GM21381 (cell line): Measurements from ENCODE around the gene TARBP2.

ENCODE experiments used
- ATAC-seq: cut with Tn5 transposase; IDR thresholded peaks from one replicate; pipeline ENCODE4 v1.9.1; 2021; ENCODE audit warnings: mild to moderate bottlenecking, moderate library complexity; ENCODE audit not compliant: unreplicated experiment

TARBP2 gene

DNA sequence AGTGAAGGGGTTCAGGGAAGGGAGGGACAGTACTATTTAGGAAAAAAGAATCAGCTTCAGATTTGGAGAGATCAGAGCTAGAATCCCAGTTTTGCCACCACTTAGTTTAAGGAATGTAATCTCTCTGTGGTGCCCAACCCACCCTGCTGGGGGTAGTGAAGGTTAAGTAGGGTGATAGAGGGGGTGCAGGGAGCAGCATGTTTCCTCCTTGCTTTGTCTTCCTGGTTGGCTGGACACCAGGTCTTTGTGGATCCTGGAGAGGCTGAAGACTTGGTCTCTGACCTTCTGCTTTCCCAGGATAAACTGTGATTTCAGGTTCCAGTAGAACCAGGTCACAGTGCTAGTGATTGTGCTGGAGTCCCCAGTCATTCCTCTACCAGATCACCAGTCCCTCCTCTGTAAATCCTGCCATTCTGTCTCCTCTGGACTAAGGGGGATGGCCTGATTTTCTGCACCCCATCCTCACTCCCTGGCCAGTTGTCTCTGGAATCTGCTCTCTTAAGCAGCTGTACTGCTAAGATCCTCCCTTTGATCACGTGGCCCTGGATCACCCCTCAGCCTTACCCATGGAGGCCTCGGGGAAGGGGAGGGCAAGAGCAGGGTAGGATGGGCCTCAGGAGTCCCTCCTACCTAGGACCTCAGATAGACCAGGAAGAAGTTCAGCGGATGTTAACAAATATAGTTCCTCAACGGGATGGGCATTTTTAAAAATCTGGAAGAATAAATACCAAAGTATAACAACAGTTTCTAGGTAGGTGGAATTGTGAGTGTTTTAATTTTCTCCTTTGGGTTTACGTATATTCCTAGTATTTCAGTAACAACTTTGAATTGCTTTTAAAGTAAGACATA, 5.0 kb upstream of the TARBP2 start:
- ATAC-seq, result no peak

- no peak for ATAC-seq
These were observed 4.4 kb upstream of the TARBP2 start for GRCh38 chr12:53496752-53497032.

GRCh38 chr12:53497461-53497860, 3.6 kb upstream of the TARBP2 start:
- no peak for ATAC-seq

GRCh38 chr12:53498235-53498630, 2.9 kb upstream of the TARBP2 start:
- no peak for ATAC-seq

GRCh38 chr12:53499266-53500141, 1.6 kb upstream of the TARBP2 start, which contains the start of gene MAP3K12:
Gene MAP3K12, minus strand, starts transcription at chr12:53499458. Its CDS starts 12,067 bp downstream, at chr12:53487391.
- ATAC-seq, result no peak

DNA sequence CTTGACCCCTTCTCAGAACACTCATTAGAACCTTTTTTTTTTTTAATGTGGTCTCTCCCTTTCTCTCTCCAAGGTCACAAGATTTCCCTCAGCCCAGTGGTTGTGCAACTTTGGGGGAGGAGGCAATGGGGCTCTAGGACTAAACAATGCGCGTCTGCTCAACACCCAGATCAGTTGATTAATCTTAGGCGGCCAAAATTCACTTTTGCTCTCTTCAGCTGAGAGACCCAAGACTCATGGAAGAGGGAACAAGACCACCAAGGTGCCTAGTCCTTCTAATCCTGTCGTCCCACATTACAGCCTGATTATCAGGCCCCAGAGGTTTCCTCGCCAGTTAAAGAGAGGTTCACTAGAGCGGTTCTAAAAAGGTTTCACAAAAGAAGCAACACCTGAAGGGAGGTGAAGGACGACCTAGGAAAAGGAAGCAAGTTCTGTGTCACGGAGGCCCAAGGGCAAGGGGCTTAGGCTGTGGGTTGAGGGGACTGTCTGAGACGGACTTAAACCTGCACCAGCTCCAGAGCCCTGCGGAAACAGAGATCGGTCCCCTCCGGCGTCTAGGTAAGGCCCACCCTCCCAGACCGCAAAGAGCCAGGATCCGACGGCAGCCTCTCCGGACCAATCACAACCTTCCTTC, 824 bp upstream of the TARBP2 start:
- no peak for ATAC-seq

DNA sequence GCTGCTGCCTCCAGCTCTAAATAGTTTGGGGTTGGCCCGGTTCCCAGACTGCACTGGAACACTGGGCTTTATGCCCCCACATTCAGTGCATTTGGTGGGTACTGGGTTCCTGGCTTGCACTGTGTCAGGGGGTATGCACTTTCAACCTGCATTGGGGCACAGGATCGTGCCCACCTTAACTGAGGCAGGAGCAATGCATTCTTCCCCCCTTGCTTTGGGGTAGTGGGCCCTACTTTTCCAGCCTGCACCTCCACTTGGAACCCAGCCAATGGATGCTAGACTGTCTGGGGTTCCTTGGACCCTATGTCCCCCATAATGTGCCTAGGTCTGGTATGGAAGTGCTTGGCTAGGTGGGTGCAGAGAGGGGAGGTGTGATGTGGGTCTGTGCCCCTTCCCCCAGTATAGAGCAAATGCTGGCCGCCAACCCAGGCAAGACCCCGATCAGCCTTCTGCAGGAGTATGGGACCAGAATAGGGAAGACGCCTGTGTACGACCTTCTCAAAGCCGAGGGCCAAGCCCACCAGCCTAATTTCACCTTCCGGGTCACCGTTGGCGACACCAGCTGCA, 615 bp downstream of the TARBP2 start:
- no peak for ATAC-seq

- no peak for ATAC-seq
These were observed 1.2 kb downstream of the TARBP2 start for GRCh38 chr12:53502331-53502730.

GRCh38 chr12:53502983-53503728, 2.1 kb downstream of the TARBP2 start:
- ATAC-seq, result no peak

GRCh38 chr12:53504004-53504920, 3.2 kb downstream of the TARBP2 start:
- no peak for ATAC-seq

DNA sequence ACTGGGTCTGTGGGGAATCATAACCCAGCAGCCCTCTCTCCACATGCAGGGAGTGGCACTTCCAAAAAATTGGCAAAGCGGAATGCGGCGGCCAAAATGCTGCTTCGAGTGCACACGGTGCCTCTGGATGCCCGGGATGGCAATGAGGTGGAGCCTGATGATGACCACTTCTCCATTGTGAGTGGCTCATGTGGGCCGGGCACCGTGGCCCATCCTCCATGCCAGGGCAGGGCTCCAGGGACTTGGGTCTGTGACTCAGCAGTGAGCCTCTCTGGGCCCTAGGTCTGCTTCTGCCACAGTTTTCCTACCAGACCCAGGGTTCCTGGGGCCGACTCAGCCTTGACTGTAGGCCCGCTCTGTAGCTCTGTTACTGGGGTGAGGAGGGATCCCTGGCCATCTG, 4.0 kb downstream of the TARBP2 start:
- ATAC-seq, result no peak

- ATAC-seq, result no peak
These were observed 4.7 kb downstream of the TARBP2 start for GRCh38 chr12:53505555-53506449.

- no peak for ATAC-seq
These were observed 5.3 kb downstream of the TARBP2 start for GRCh38 chr12:53506450-53506785.

GRCh38 chr12:53506881-53507602, 6.0 kb downstream of the TARBP2 start, which contains the start of gene NPFF:
Gene NPFF, minus strand, starts transcription at chr12:53507484. Its CDS starts 10 bp downstream, at chr12:53507474.
- ATAC-seq, result no peak

DNA sequence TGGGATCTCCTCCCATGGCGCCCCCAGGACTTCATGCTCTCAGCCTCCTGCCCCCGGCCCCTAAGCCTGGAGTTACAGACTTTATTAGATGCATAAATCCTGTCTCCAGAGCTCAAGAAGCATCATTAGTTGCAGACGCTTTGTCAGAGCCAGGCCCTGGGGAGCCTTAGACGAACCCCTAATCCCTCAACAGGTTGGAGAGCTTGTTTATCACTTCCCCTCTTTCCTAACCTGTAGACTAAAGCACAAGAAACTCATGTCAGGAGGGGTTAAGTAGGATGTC, 6.5 kb downstream of the TARBP2 start:
- ATAC-seq, result no peak

DNA sequence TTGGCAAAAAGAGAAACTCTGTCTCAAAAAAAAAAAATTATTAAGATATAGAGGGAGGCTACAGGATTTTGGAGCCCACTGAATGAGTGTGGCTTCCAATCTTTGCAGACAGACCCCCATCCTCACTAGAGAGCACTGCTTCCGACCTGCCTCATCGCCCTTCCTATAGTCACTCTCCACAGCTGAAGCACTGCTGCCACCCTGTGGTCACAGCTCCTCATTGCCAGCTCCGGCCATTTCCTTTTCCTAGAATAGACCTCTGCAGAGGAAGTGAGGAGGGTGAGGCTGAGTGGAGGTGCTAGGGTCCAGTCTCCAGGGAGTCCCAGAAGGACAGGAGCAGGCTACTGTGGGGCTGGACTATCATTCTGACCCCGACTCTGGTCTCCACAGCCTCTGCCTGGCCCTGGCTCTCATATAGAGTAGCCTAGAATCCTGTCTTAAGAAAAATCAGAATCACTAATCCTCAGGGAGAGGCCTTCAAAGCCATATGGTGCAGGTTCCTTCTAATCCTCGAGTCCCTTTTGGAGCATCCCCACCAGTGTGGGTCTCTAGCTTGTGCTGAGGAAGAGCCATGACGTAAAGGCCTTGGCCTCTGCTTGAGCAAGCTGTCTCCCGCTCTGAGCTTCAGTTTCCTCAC, 7.6 kb downstream of the TARBP2 start:
- peak; percentile 80 for ATAC-seq

DNA sequence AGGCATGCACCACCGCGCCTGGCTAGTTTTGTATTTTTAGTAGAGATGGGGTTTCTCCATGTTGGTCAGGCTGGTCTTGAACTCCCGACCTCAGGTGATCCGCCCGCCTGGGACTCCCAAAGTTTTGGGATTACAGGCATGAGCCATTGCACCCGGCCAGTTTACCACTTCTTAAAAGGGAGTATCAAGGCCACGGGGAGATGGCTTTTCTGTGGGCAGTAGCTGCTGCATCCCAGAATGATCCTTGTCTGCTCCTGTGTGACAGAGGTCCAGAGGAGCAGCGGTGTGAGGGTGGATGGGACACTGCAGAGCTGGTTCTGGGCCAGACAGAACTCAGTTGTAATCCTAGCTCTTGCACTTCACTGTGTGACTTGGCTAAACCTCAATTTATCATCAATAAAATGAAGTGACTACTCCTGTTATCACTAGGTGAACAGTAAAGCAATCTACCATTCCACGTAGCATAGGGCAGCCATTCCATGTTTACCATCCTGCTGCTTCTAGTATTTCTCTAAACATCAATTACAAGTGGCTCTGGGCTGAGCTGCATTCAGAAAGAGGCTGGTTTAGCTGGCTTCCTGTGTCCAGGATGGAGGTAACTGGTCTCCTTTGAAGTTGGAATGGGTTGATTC, 9.2 kb downstream of the TARBP2 start:
- ATAC-seq, result no peak
